Measurements from ENCODE around the gene ZNF277.

ZNF277 gene

DNA sequence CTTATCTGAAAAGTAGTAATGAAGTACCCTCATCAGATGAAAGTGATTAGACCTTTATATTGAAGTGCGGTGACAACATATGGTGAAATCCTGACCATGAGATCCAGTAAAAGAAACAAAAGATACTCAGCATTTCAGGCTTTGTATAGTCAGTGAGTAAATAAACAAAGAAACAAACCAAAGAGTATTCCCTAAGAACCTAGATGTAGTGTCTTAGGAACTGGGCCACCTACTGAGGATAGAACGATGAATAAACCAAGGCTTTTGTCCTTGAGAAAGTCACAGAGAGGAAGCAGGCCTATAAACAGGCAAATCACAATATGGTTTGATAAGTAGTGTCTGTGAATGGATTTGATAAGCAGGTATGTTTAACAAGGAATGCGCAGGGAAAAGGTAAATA lies 46.2 kb downstream of the ZNF277 start:
- Mint-ChIP-seq H3K9me3 (no peaks in the 10 kb centered on the region), H3K4me3 (no peak overlapping the region), H3K27ac (ENCODE audit: low read depth) (no peak overlapping the region), H3K36me3 (ENCODE audit: insufficient read depth) (no peaks in the 10 kb centered on the region), H3K27me3 (no peaks in the 10 kb centered on the region), H3K4me1 (peaks cover 37% of the 10 kb centered on the region)
- no peak for ATAC-seq (replicated peaks; ENCODE audit: extremely low read depth, poor library complexity, severe bottlenecking)
- no peak for DNase-seq (ENCODE audit: low spot score in 2 of 2)

GRCh38 chr7:112254156-112254555 lies 47.7 kb downstream of the ZNF277 start:
- ATAC-seq (replicated peaks; ENCODE audit: extremely low read depth, poor library complexity, severe bottlenecking) = no peak

DNA sequence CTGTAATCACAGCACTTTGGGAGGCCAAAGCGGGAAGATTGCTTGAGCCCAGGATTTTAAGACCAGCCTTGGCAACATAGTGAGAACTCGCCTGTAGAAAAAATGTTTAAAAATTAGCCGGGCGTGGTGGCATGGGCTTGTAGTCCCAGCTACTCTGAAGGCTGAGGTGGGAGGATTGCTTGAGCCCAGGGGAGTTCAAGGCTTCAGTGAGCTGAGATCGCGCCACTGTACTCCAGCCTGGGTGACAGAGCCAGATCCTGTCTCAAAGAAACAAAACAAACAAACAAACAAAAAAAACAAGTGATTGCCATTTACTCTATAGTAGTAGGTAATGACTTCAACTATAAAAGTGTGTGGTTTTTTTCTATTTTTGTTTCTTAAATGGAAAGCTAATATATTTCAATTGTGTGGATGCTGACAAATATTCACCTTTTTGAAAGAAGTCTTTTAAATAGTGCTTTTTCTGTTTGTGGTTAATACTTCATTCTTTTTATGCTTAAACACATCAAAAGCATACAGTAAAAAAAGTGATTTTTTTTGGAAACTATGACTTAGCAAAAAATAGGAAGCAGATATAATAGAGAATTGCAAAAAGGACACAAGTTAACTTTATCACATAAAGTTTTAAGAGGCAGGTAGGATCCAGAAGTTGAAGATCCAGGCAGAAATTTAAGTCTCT lies 48.4 kb downstream of the ZNF277 start:
- DNase-seq (ENCODE audit: low spot score in 2 of 2) = no peak
- H3K4me3 Mint-ChIP-seq = no peak overlapping the region
- H3K27me3 Mint-ChIP-seq = no peaks in the 10 kb centered on the region
- ATAC-seq (replicated peaks; ENCODE audit: extremely low read depth, poor library complexity, severe bottlenecking) = no peak
- no peak overlapping the region for H3K27ac Mint-ChIP-seq (ENCODE audit: low read depth)
- no peaks in the 10 kb centered on the region for H3K9me3 Mint-ChIP-seq
- H3K36me3 Mint-ChIP-seq (ENCODE audit: insufficient read depth) = peaks cover 2% of the 10 kb centered on the region
- peaks cover 37% of the 10 kb centered on the region for H3K4me1 Mint-ChIP-seq

More at GRCh38 chr7:112254156-112254555, 47.7 kb downstream of the ZNF277 start:
- no peak for DNase-seq (ENCODE audit: low spot score in 2 of 2)
- no peak overlapping the region for H3K4me3 Mint-ChIP-seq
- peaks cover 37% of the 10 kb centered on the region for H3K4me1 Mint-ChIP-seq
- H3K27me3 Mint-ChIP-seq = no peaks in the 10 kb centered on the region
- no peak overlapping the region for H3K27ac Mint-ChIP-seq (ENCODE audit: low read depth)
- peaks cover 2% of the 10 kb centered on the region for H3K36me3 Mint-ChIP-seq (ENCODE audit: insufficient read depth)
- no peaks in the 10 kb centered on the region for H3K9me3 Mint-ChIP-seq

DNA sequence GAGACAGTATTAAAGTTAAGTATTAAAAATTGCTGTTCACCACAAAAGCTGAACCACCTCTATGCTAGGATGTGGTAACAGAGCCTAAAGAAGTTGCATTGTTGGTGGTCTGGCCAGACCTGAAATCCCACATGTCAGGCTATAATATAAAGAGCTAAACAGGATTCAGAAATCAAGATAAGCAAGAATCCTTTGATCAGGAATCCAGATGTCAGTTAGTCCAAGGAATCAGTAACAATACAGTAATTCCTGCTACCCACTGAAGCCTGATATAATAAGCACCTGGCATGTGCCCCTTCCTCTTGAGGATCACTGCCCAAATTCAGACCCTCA lies 48.9 kb downstream of the ZNF277 start:
- no peaks in the 10 kb centered on the region for H3K27me3 Mint-ChIP-seq
- no peak overlapping the region for H3K4me3 Mint-ChIP-seq
- no peak for DNase-seq (ENCODE audit: low spot score in 2 of 2)
- H3K36me3 Mint-ChIP-seq (ENCODE audit: insufficient read depth) = peaks cover 2% of the 10 kb centered on the region
- no peak overlapping the region for H3K27ac Mint-ChIP-seq (ENCODE audit: low read depth)
- no peaks in the 10 kb centered on the region for H3K9me3 Mint-ChIP-seq
- H3K4me1 Mint-ChIP-seq = peaks cover 37% of the 10 kb centered on the region
- no peak for ATAC-seq (replicated peaks; ENCODE audit: extremely low read depth, poor library complexity, severe bottlenecking)

GRCh38 chr7:112257073-112257472 lies 50.6 kb downstream of the ZNF277 start:
- Mint-ChIP-seq H3K27ac (ENCODE audit: low read depth) (no peak overlapping the region), H3K4me1 (peaks cover 39% of the 10 kb centered on the region), H3K36me3 (ENCODE audit: insufficient read depth) (peaks cover 2% of the 10 kb centered on the region), H3K4me3 (no peak overlapping the region), H3K27me3 (no peaks in the 10 kb centered on the region), H3K9me3 (no peaks in the 10 kb centered on the region)
- no peak for DNase-seq (ENCODE audit: low spot score in 2 of 2)
- no peak for ATAC-seq (replicated peaks; ENCODE audit: extremely low read depth, poor library complexity, severe bottlenecking)

DNA sequence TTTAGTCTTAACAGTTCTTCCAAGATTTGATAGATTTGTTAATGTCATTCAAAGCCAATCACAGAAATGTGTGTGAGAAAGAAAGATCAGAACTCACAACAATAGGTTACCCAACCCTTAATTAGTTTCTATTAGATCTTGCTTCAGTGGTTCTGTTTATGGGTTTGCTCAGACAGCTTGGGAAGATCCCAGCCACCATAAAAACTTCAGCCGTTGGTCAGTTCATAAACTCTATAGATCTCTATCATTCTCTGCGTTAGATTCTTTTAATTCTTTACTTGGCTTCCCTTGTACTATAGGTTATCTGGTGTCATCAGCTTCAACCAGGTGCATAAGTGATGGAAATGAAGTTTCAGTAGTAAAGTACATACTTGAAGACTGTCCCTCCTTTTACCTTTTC lies 54.4 kb downstream of the ZNF277 start:
- Mint-ChIP-seq H3K36me3 (ENCODE audit: insufficient read depth) (peaks cover 2% of the 10 kb centered on the region), H3K27ac (ENCODE audit: low read depth) (no peak overlapping the region), H3K27me3 (no peaks in the 10 kb centered on the region), H3K4me3 (no peak overlapping the region), H3K4me1 (peaks cover 37% of the 10 kb centered on the region), H3K9me3 (no peaks in the 10 kb centered on the region)
- ATAC-seq (replicated peaks; ENCODE audit: extremely low read depth, poor library complexity, severe bottlenecking) (no peak), DNase-seq (ENCODE audit: low spot score in 2 of 2) (no peak)

- H3K27ac Mint-ChIP-seq (ENCODE audit: low read depth) = peak overlapping the region; percentile 12
- DNase-seq (ENCODE audit: low spot score in 2 of 2) = no peak
- H3K36me3 Mint-ChIP-seq (ENCODE audit: insufficient read depth) = peaks cover 2% of the 10 kb centered on the region
- H3K4me3 Mint-ChIP-seq = no peak overlapping the region
- no peaks in the 10 kb centered on the region for H3K9me3 Mint-ChIP-seq
- ATAC-seq (replicated peaks; ENCODE audit: extremely low read depth, poor library complexity, severe bottlenecking) = no peak
- H3K4me1 Mint-ChIP-seq = peaks cover 35% of the 10 kb centered on the region
- H3K27me3 Mint-ChIP-seq = no peaks in the 10 kb centered on the region
These were observed 55.5 kb downstream of the ZNF277 start for GRCh38 chr7:112262036-112262435.

GRCh38 chr7:112262855-112263487 lies 56.5 kb downstream of the ZNF277 start:
- Mint-ChIP-seq H3K27me3 (no peaks in the 10 kb centered on the region), H3K36me3 (ENCODE audit: insufficient read depth) (peaks cover 2% of the 10 kb centered on the region), H3K4me3 (no peak overlapping the region), H3K27ac (ENCODE audit: low read depth) (no peak overlapping the region), H3K4me1 (peaks cover 38% of the 10 kb centered on the region), H3K9me3 (no peaks in the 10 kb centered on the region)
- DNase-seq (ENCODE audit: low spot score in 2 of 2) (no peak), ATAC-seq (replicated peaks; ENCODE audit: extremely low read depth, poor library complexity, severe bottlenecking) (no peak)

GRCh38 chr7:112263519-112263918 lies 57.0 kb downstream of the ZNF277 start:
- Mint-ChIP-seq H3K27me3 (no peaks in the 10 kb centered on the region), H3K9me3 (no peaks in the 10 kb centered on the region), H3K4me3 (no peak overlapping the region), H3K27ac (ENCODE audit: low read depth) (no peak overlapping the region), H3K36me3 (ENCODE audit: insufficient read depth) (peaks cover 2% of the 10 kb centered on the region), H3K4me1 (peaks cover 38% of the 10 kb centered on the region)
- no peak for ATAC-seq (replicated peaks; ENCODE audit: extremely low read depth, poor library complexity, severe bottlenecking)
- no peak for DNase-seq (ENCODE audit: low spot score in 2 of 2)

- Mint-ChIP-seq H3K36me3 (ENCODE audit: insufficient read depth) (no peaks in the 10 kb centered on the region), H3K4me3 (no peak overlapping the region), H3K27ac (ENCODE audit: low read depth) (no peak overlapping the region), H3K27me3 (no peaks in the 10 kb centered on the region), H3K9me3 (no peaks in the 10 kb centered on the region), H3K4me1 (peaks cover 34% of the 10 kb centered on the region)
- ATAC-seq (replicated peaks; ENCODE audit: extremely low read depth, poor library complexity, severe bottlenecking) (no peak), DNase-seq (ENCODE audit: low spot score in 2 of 2) (no peak)
These were observed 59.6 kb downstream of the ZNF277 start for GRCh38 chr7:112266141-112266540.

DNA sequence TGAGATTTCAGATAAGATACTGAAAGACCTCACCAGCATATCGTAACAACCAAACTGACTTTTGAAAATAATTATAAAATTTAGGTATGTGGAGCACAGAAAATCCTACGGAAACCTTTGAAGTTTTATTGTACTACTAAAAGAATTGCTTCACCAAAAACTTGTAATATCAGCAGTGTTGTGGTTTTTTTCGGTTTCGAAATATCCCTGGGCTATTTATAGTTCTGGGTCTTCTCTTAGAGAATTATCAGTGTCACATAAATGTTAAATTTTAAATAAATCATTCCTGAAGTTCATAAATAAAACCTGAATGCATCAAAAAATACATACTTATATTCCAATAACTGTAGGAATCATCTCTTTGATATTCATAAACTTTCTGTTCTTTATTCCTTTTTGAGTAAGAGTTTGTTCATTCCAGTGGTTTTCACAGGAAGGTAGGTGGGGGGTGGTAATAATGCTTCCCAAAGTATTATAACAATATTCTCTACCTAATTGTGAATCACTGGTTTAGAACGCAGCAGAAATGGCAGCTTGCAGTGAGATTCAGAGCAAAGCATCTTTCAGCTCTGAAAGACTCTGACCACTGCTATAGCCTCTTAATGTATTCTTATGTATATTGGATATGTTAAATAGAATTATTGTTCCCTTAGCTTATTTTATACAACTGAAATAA lies 60.2 kb downstream of the ZNF277 start:
- no peaks in the 10 kb centered on the region for H3K9me3 Mint-ChIP-seq

GRCh38 chr7:112267944-112268691 lies 61.6 kb downstream of the ZNF277 start:
- Mint-ChIP-seq H3K36me3 (ENCODE audit: insufficient read depth) (no peaks in the 10 kb centered on the region), H3K4me3 (no peak overlapping the region), H3K27me3 (no peaks in the 10 kb centered on the region), H3K9me3 (no peaks in the 10 kb centered on the region), H3K4me1 (peaks cover 39% of the 10 kb centered on the region), H3K27ac (ENCODE audit: low read depth) (no peak overlapping the region)
- no peak for DNase-seq (ENCODE audit: low spot score in 2 of 2)
- no peak for ATAC-seq (replicated peaks; ENCODE audit: extremely low read depth, poor library complexity, severe bottlenecking)

More for the DNA sequence above, 60.2 kb downstream of the ZNF277 start:
- no peaks in the 10 kb centered on the region for H3K36me3 Mint-ChIP-seq (ENCODE audit: insufficient read depth)
- DNase-seq (ENCODE audit: low spot score in 2 of 2) = no peak
- no peak overlapping the region for H3K27ac Mint-ChIP-seq (ENCODE audit: low read depth)
- H3K27me3 Mint-ChIP-seq = no peaks in the 10 kb centered on the region
- H3K4me1 Mint-ChIP-seq = peaks cover 30% of the 10 kb centered on the region
- ATAC-seq (replicated peaks; ENCODE audit: extremely low read depth, poor library complexity, severe bottlenecking) = no peak
- H3K4me3 Mint-ChIP-seq = no peak overlapping the region
